GM21381 (cell line): Measurements from ENCODE around the gene BTG2.
A peak's percentile ranks its signal among the peaks of the same experiment; 100 is the strongest.
"Not testable (repeated sequence)": the region's sequence is repeated elsewhere in the genome, so short reads cannot be mapped to it uniquely, and the experiment has no call there.

ENCODE experiments used
- ATAC-seq: cut with Tn5 transposase; IDR thresholded peaks from one replicate; pipeline ENCODE4 v1.9.1; 2021; ENCODE audit warnings: mild to moderate bottlenecking, moderate library complexity; ENCODE audit not compliant: unreplicated experiment

The BTG2 gene

GRCh38 chr1:203314025-203314759 is 8.9 kb downstream of the BTG2 start:
- ATAC-seq: not testable (repeated sequence)

GRCh38 chr1:203316626-203317093 is 11.3 kb downstream of the BTG2 start:
- ATAC-seq: no peak

GRCh38 chr1:203317429-203318228 is 12.3 kb downstream of the BTG2 start:
- ATAC-seq: no peak

GRCh38 chr1:203318229-203318517 is 12.9 kb downstream of the BTG2 start:
- no peak for ATAC-seq

GRCh38 chr1:203320591-203321272 is 15.4 kb downstream of the BTG2 start:
- peak; percentile 59 for ATAC-seq

- ATAC-seq: no peak
Observed at GRCh38 chr1:203321273-203322052, 16.1 kb downstream of the BTG2 start.

- ATAC-seq: no peak
Observed at GRCh38 chr1:203322500-203323179, 17.3 kb downstream of the BTG2 start.

- ATAC-seq: no peak
Observed at GRCh38 chr1:203323587-203323986, 18.3 kb downstream of the BTG2 start.

GRCh38 chr1:203324105-203325025 is 19.0 kb downstream of the BTG2 start:
- no peak for ATAC-seq

- ATAC-seq: peak; percentile 32
Observed at GRCh38 chr1:203325026-203325417, 19.7 kb downstream of the BTG2 start.

- ATAC-seq: no peak
Observed at GRCh38 chr1:203325418-203326091, 20.2 kb downstream of the BTG2 start.

GRCh38 chr1:203326830-203327683 is 21.7 kb downstream of the BTG2 start:
- peak; percentile 67 for ATAC-seq

GRCh38 chr1:203327684-203328457 is 22.6 kb downstream of the BTG2 start:
- ATAC-seq: peak; percentile 24

- ATAC-seq: no peak
Observed at GRCh38 chr1:203328714-203329122, 23.4 kb downstream of the BTG2 start.

GRCh38 chr1:203331224-203331623 is 25.9 kb downstream of the BTG2 start:
- ATAC-seq: no peak

GRCh38 chr1:203335503-203335902 is 30.2 kb downstream of the BTG2 start:
- ATAC-seq: no peak

GRCh38 chr1:203336097-203336496 is 30.8 kb downstream of the BTG2 start:
- no peak for ATAC-seq
